CD4-positive, alpha-beta T cell (primary cell): ENCODE results near the gene SDF4. TPM values are rescaled to one million over a fixed set of nuclear protein-coding genes. Genes with fewer than 3 reads are reported as not detected.

Experiments used
- ATAC-seq: fragments of 200-7000 bp; cut with Tn5 transposase; one replicate; pipeline ENCODE4 v1.10.0; 2022; ENCODE audit warnings: mild to moderate bottlenecking; ENCODE audit not compliant: poor library complexity
- CTCF ChIA-PET: fragments of 350-600 bp; sonication (Branson Sonifier 250); formaldehyde crosslinking; loops from one replicate; lab custom pipeline; 2021; ENCODE audit warnings: antibody characterized with exemption, inconsistent platforms; lab: Charles Lee
- POLR2A ChIA-PET: fragments of 350-600 bp; sonication (Branson Sonifier 250); formaldehyde crosslinking; loops from one replicate; lab custom pipeline; 2021; ENCODE audit warnings: antibody characterized with exemption, inconsistent platforms; lab: Charles Lee
- DNase-seq, 14 experiments: peaks; one replicate each; pipeline ENCODE4 v3.0.0-alpha.2; 2013 to 2020; ENCODE audit warnings: mixed read lengths in 2 of 14
- H3K27ac ChIP-seq, 2 donors: one replicate each; pipeline versions ENCODE4 v1.5.1 to v1.7.0; 2013; ENCODE audit warnings: low read length in 2 of 2, low read depth in 1 of 2, mild to moderate bottlenecking in 1 of 2
- H3K27me3 ChIP-seq, 2 experiments: 1 replicate in 1 of 2; 2 replicates in 1 of 2; pipeline versions ENCODE4 v1.6.1 to v1.7.0; 2013; ENCODE audit warnings: low read length in 2 of 2, control low read depth in 1 of 2, mild to moderate bottlenecking in 1 of 2, moderate library complexity in 1 of 2; ENCODE audit not compliant: insufficient read depth in 2 of 2, control insufficient read depth in 1 of 2
- H3K36me3 ChIP-seq: one replicate; pipeline ENCODE4 v1.6.1; 2013; ENCODE audit warnings: low read length, control low read depth; ENCODE audit not compliant: insufficient read depth
- H3K4me1 ChIP-seq: one replicate; pipeline ENCODE4 v1.6.1; 2013; ENCODE audit warnings: low read length, control low read depth; ENCODE audit not compliant: insufficient read depth
- H3K4me3 ChIP-seq: one replicate; pipeline ENCODE4 v1.5.1; 2013; ENCODE audit warnings: mild to moderate bottlenecking, low read length, moderate library complexity
- H3K9me3 ChIP-seq, 2 experiments: 1 replicate in 1 of 2; 2 replicates in 1 of 2; pipeline versions ENCODE4 v1.6.1 to v1.7.0; 2013; ENCODE audit warnings: low read length in 2 of 2, mild to moderate bottlenecking in 2 of 2, control low read depth in 1 of 2, moderate library complexity in 1 of 2; ENCODE audit not compliant: control insufficient read depth in 1 of 2, insufficient read depth in 1 of 2
- H3K27ac Mint-ChIP-seq: one replicate; pipeline ENCODE4 v1.8.0; 2020; ENCODE audit warnings: mixed read lengths
- H3K27me3 Mint-ChIP-seq: one replicate; pipeline ENCODE4 v1.8.0; 2021; ENCODE audit warnings: mixed read lengths
- H3K36me3 Mint-ChIP-seq: one replicate; pipeline ENCODE4 v1.8.0; 2021; ENCODE audit warnings: low read depth, mixed read lengths
- H3K4me1 Mint-ChIP-seq: one replicate; pipeline ENCODE4 v1.8.0; 2021; ENCODE audit warnings: low read depth, mixed read lengths
- H3K4me3 Mint-ChIP-seq: one replicate; pipeline ENCODE4 v1.8.0; 2020; ENCODE audit warnings: mild to moderate bottlenecking, mixed read lengths
- H3K9me3 Mint-ChIP-seq: one replicate; pipeline ENCODE4 v1.8.0; 2020; ENCODE audit warnings: mixed read lengths
- intact Hi-C, 2 experiments: fragments of 100-400 bp; cut with DNase I in 1 of 2; cut with micrococcal nuclease in 1 of 2; formaldehyde crosslinking; loops; one replicate each; pipeline versions ENCODE4 v1.15.1 to v1.9.0; 2023 to 2025; cut with DNase I, micrococcal nuclease
- total RNA-seq, 174 experiments: library from RNA in 2 of 174; stranded (reverse) in 2 of 174; gene quantifications; one replicate each; pipeline ENCODE4 v1.2.3 and lab custom pipeline; 2021 to 2026
- TF ChIP-seq, protein P1 (sequence below): fragments of 200-600 bp; IDR thresholded peaks from one replicate; pipeline ENCODE4 v1.8.0; 2022; ENCODE audit warnings: antibody characterized with exemption, mild to moderate bottlenecking

The SDF4 gene
- total RNA-seq, 2 experiments from 2014 or later, result 66.3 to 71.0 TPM

DNA sequence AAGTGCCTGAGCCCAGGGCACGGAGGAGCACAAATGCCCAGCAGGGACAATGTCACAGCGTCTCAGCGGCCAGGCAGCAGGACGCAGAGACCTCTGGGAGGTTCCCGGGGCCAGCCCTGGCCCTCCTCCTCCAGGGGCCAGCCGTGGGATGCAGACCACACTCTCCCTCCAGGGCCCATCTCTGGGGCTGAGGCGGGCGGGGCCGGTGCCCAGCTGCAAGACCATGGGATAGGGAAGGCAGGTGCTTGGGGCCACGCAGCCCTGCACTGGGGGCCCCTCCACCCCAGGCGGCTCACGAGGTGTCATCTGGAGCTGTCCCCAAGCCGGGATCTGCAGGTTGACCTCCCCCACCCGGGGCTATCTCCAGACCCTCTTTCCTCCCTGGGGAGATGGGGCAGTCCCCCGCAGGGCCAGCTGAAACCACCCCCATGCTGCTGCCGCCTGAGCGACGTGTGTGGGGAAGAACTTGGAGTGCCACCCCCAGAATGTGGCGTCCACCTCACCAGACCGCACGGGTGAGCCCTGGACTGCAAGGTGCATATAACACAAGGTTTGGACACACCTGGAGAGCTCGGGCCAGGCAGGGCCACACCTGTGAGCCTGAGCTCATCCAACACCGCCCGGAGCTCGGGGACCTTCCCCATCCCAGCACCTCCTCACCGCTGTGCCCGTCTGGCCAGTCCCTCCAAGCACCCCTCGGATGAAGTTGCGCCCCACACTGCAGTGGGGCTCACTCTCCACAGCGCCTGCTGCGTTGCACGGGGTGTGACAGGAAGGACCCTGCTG lies 62.2 kb downstream of the SDF4 start:
- no peaks in the 10 kb centered on the region for H3K36me3 Mint-ChIP-seq
- H3K4me1 Mint-ChIP-seq, result peaks cover 4% of the 10 kb centered on the region
- TF ChIP-seq, protein P1, sequence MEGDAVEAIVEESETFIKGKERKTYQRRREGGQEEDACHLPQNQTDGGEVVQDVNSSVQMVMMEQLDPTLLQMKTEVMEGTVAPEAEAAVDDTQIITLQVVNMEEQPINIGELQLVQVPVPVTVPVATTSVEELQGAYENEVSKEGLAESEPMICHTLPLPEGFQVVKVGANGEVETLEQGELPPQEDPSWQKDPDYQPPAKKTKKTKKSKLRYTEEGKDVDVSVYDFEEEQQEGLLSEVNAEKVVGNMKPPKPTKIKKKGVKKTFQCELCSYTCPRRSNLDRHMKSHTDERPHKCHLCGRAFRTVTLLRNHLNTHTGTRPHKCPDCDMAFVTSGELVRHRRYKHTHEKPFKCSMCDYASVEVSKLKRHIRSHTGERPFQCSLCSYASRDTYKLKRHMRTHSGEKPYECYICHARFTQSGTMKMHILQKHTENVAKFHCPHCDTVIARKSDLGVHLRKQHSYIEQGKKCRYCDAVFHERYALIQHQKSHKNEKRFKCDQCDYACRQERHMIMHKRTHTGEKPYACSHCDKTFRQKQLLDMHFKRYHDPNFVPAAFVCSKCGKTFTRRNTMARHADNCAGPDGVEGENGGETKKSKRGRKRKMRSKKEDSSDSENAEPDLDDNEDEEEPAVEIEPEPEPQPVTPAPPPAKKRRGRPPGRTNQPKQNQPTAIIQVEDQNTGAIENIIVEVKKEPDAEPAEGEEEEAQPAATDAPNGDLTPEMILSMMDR, result no peak
- intact Hi-C loops, result no loop called here
- ATAC-seq (no peak), DNase-seq (no peak)
- Histone ChIP-seq H3K27me3 (peaks cover 0 to 5% of the 10 kb centered on the region in 2 experiments), H3K9me3 (peaks cover 0 to 14% of the 10 kb centered on the region in 2 experiments), H3K27ac (no peak overlapping the region), H3K4me3 (no peak overlapping the region), H3K4me1 (peaks cover 51% of the 10 kb centered on the region), H3K36me3 (no peaks in the 10 kb centered on the region)
- peaks cover 9% of the 10 kb centered on the region for H3K27me3 Mint-ChIP-seq
- POLR2A ChIA-PET, result interaction anchor here (0.7 to 0.9 kb wide), 2 partner anchors 11 to 40 kb away, joined by 3 to 4 read pairs; no protein-coding TSS in a partner anchor
- CTCF ChIA-PET, result no interaction called here
- H3K27ac Mint-ChIP-seq, result no peak overlapping the region
- H3K4me3 Mint-ChIP-seq, result no peak overlapping the region
- no peaks in the 10 kb centered on the region for H3K9me3 Mint-ChIP-seq

DNA sequence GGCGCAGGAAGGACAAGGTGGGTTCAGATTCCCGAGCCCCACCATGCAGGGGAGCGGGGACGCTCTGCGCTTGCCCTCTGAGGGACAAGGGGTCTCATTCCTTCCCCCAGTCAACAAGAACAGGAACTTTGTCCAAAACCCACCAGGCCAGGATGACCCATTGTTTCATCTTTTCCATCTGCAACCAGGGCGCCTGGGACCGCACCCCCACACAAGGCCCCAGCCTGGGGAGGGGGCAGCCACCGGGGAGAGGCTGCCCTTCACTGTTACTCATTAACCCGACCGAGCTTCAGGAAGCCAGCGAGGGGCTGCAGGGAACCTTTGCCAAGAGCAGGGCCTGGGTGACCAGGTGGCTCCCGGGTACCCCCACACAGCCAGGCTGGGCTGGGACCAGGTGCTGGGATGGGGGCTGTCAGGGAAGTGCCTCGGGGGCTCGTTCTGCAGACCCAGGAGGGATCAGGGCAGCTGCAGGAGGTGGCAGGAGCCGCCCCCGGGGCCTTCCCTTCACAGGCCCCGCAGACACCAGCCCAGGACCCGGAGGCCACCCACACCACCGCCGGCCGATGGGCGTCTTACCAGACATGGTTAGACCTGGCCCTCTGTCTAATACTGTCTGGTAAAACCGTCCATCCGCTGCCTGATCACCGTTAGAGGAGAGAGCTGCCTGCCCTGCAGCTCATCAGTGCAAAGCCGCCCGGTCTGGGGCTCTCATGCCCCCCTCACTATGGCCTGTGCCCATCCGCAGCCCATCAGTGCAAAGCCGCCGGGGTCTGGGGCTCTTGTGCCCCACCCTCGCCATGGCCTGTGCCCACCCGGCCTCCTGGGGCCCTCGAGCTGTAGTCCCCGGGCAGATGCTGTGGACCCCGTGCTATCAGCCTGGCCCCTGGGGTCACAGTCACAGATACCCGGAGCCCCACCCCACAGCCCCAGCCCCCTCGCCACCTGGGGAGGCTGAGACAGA lies 63.1 kb downstream of the SDF4 start:
- TF ChIP-seq, protein P1, result no peak
- ATAC-seq (no peak), DNase-seq (no peak)
- H3K36me3 Mint-ChIP-seq, result no peaks in the 10 kb centered on the region
- H3K27ac ChIP-seq, result no peak overlapping the region
- no peak overlapping the region for H3K4me3 Mint-ChIP-seq
- H3K4me3 ChIP-seq, result no peak overlapping the region
- POLR2A ChIA-PET, result interaction anchor here (0.9 kb wide), 1 partner anchor 11 kb away, joined by 4 read pairs; no protein-coding TSS in a partner anchor
- intact Hi-C loops, result no loop called here
- peaks cover 0 to 14% of the 10 kb centered on the region in 2 experiments for H3K9me3 ChIP-seq
- H3K4me1 Mint-ChIP-seq, result peaks cover 4% of the 10 kb centered on the region
- H3K4me1 ChIP-seq, result peaks cover 42% of the 10 kb centered on the region
- no peaks in the 10 kb centered on the region for H3K9me3 Mint-ChIP-seq
- peaks cover 9% of the 10 kb centered on the region for H3K27me3 Mint-ChIP-seq
- H3K27me3 ChIP-seq, result peaks cover 0 to 5% of the 10 kb centered on the region in 2 experiments
- CTCF ChIA-PET, result no interaction called here
- H3K27ac Mint-ChIP-seq, result no peak overlapping the region
- no peaks in the 10 kb centered on the region for H3K36me3 ChIP-seq

DNA sequence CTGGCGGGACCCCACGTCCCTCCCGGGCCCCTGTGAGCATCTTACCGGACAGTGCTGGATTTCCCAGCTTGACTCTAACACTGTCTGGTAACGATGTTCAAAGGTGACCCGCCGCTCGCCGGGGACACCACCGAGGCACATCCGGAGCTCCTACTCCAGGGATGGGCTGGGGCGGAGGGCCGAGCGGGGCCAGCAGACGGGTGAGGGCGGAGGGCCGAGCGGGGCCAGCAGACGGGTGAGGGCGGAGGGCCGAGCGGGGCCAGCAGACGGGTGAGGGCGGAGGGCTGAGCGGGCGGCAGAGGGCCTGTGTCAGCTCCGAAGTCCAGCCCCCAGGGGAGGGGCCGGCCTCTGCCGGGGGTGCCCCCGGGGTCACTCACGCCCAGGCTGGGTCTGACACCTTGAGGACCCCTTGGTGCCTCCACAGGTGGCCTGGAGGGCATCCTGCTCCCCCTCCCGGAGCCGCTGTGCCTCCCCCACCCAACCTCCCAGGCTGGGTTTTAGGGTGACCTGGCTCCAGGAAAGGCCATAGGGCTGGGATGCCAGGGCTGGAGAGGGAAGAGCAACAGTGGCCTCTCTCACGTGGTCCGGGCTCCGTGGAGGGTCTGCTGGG lies 63.9 kb downstream of the SDF4 start:
- intact Hi-C loops, result no loop called here
- peaks cover 9% of the 10 kb centered on the region for H3K27me3 Mint-ChIP-seq
- H3K9me3 Mint-ChIP-seq, result no peaks in the 10 kb centered on the region
- peaks cover 34% of the 10 kb centered on the region for H3K4me1 ChIP-seq
- H3K27ac ChIP-seq, result no peak overlapping the region
- H3K4me3 Mint-ChIP-seq, result no peak overlapping the region
- POLR2A ChIA-PET, result no interaction called here
- no peaks in the 10 kb centered on the region for H3K36me3 ChIP-seq
- peaks cover 0 to 5% of the 10 kb centered on the region in 2 experiments for H3K27me3 ChIP-seq
- CTCF ChIA-PET, result no interaction called here
- H3K4me3 ChIP-seq, result no peak overlapping the region
- DNase-seq (no peak), ATAC-seq (no peak)
- H3K9me3 ChIP-seq, result peaks cover 0 to 14% of the 10 kb centered on the region in 2 experiments
- no peak overlapping the region for H3K27ac Mint-ChIP-seq
- TF ChIP-seq, protein P1, result no peak
- no peaks in the 10 kb centered on the region for H3K36me3 Mint-ChIP-seq
- H3K4me1 Mint-ChIP-seq, result peaks cover 4% of the 10 kb centered on the region
